Tibial nerve (tissue), 4 donors: Measurements from ENCODE around the gene TRHDE.

Source experiments
- EP300 ChIP-seq, 2 donors: sonication (generic); formaldehyde crosslinking; IDR thresholded peaks; one replicate each; pipeline ENCODE4 v1.6.1; 2017; ENCODE audit warnings: antibody characterized with exemption in 2 of 2, mild to moderate bottlenecking in 1 of 2
- POLR2A ChIP-seq, 2 donors: fragments of 450-650 bp; IDR thresholded peaks; one replicate each; pipeline ENCODE4 v1.6.1; 2017; ENCODE audit warnings: antibody characterized with exemption in 2 of 2, mild to moderate bottlenecking in 2 of 2, moderate library complexity in 2 of 2
- TF ChIP-seq, protein P1 (sequence below), 5 experiments: fragments of 200-600 bp in 3 of 5; fragments of 450-650 bp in 2 of 5; sonication (generic) in 3 of 5; IDR thresholded peaks; one replicate each; pipeline ENCODE4 v1.5.1; 2016 to 2019; ENCODE audit warnings: antibody characterized with exemption in 5 of 5, mild to moderate bottlenecking in 3 of 5, moderate library complexity in 2 of 5

DNA sequence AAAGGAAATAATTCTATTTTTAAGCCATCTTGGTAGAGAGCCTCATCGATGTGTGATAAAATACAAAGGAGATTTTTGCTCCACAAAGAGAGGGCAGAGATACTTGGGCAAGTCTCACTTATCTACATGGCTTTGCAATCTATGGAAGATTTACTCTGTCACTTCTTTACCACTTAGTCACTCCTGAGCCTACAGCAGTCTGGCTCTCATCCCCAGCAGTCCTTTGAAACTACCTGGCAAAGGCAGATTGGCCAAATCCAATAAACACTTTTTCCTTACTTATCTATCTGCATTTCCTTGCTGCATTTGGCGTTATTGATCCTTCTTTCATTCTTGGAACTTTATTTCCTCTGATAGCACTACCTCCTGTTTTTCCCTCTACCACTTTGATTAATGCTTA is 170.0 kb downstream of the TRHDE start:
- TF ChIP-seq EP300 (IDR thresholded peaks at IDR 0.05) (no peak), POLR2A (IDR thresholded peaks at IDR 0.05) (no peak)
- TF ChIP-seq, protein P1, sequence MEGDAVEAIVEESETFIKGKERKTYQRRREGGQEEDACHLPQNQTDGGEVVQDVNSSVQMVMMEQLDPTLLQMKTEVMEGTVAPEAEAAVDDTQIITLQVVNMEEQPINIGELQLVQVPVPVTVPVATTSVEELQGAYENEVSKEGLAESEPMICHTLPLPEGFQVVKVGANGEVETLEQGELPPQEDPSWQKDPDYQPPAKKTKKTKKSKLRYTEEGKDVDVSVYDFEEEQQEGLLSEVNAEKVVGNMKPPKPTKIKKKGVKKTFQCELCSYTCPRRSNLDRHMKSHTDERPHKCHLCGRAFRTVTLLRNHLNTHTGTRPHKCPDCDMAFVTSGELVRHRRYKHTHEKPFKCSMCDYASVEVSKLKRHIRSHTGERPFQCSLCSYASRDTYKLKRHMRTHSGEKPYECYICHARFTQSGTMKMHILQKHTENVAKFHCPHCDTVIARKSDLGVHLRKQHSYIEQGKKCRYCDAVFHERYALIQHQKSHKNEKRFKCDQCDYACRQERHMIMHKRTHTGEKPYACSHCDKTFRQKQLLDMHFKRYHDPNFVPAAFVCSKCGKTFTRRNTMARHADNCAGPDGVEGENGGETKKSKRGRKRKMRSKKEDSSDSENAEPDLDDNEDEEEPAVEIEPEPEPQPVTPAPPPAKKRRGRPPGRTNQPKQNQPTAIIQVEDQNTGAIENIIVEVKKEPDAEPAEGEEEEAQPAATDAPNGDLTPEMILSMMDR (IDR thresholded peaks at IDR 0.05) = no peak
